ENCODE measurements around the gene NOL6.

DNA sequence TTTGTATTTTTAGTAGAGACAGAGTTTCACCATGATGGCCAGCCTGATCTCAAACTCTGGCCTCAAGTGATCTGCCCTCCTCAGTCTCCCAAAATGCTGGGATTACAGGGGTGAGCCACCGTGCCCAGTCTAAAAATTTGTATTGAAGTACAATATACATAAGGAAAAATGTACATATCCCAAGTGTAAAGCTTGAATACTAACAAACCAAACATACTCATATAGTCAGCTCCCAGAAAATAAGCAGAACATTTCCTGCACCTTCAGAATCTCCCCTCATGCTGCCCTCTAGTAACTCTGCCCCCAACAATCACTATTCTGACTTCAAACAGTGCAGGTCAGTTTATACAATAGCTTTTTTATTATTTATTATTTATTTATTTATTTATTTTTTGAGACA, 1.6 kb upstream of the NOL6 start:
- TF ChIP-seq CTCF (IDR thresholded peaks at IDR 0.05) (no peak), POLR2A (IDR thresholded peaks at IDR 0.05) (no peak), EP300 (IDR thresholded peaks at IDR 0.05) (no peak)
